Measurements from ENCODE around the gene ZNF771.

The ZNF771 gene

DNA sequence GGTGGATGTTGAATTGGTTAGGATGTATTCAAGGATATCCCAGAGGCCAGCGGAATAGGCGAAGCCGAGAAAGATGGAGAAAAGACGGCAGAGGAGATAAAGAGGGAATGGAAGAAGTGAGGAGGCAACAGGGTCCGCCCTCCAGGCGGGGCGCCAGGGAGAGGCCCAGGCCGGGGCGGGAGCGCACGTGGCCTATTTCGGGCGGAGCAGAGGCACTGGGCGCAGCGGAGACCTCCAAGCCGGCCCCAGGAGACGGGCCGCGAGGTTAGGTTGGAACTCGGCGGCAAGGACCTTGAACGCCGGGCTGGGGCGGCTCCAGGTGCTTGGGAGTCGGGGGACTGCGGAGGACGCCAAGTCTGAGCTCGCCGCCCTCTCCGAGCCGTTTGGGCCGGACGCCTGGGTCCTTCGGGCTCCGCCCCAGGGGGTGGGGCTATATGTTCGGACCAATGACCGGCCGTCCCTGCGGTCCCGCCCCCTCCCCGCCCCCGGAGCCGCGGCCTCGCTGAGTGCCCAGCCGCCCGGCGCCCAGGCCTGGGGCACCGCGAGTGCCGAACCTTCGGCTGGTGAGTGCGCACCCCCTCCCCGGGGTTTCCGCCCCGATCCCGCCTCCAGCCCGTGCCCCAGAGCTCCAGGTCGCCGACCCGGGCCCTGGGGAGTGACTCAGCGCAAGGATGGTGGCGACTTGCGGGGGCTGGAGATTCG lies at the start of gene ZNF771:
ZNF771 (plus strand) TSS at position 505 of the 702 bp plus-strand sequence. CDS start 448 bp downstream, outside the sequence.
- DNase-seq: peak; percentile 87 to 90

DNA sequence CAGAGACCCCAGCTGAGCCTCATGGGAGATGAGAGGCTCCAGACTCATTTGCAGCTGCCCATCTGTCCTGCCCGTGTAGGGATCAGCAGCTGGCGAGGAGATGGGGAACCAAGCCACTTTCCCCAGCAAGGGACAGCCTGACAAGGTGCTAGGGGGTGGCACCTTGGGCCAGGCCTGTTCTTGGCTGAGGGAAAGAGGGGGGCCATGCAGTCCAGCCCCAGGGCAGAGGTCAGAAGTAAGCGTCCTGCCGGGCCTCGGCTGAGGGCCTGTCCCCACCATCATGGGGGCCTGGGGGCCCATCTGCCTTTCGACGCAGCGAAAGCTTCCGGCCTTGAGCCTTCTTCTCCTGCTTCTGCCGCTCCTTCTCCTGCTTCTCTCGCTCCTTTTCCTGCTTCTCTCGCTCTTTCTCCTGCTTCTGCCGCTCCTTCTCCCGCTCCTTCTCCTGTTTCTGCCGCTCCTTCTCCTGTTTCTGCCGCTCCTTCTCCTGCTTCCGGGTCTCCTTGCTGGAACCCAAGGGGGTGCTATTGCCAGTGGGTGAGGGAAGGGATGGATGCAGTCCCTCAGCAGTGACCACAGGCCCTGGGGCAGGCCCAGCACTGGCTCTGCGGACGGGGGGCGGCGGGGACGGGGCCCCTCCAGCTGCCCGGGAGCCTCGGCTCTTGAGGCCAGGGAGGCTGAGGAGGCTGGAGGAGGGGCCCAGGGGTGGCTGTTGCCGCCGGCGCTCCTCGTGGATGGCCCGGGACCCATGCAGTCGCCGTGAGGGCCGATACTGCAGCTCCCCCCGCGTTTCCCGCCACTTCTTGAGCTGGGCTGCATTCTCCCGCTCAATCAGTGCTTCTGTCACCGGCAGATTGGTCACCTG lies 49.5 kb upstream of the ZNF771 start:
- no peak for DNase-seq

DNA sequence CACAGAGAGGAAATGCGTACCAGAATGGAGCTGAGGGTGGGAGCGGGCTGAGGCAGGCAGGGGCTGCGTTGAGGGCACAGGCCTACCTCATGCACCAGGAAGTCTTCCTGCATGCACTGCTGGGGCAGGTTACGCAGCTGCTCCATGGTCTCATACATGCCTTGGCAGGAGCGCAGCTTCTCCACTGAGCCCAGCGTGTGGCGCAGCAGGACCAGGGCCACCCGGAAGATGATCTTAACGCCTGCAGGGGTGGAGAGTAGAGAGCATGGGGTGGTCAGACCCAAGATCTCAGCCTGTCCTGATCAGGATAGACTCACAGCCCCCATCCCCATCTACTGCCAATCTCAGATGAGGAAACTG lies 48.8 kb upstream of the ZNF771 start:
- DNase-seq: no peak

DNA sequence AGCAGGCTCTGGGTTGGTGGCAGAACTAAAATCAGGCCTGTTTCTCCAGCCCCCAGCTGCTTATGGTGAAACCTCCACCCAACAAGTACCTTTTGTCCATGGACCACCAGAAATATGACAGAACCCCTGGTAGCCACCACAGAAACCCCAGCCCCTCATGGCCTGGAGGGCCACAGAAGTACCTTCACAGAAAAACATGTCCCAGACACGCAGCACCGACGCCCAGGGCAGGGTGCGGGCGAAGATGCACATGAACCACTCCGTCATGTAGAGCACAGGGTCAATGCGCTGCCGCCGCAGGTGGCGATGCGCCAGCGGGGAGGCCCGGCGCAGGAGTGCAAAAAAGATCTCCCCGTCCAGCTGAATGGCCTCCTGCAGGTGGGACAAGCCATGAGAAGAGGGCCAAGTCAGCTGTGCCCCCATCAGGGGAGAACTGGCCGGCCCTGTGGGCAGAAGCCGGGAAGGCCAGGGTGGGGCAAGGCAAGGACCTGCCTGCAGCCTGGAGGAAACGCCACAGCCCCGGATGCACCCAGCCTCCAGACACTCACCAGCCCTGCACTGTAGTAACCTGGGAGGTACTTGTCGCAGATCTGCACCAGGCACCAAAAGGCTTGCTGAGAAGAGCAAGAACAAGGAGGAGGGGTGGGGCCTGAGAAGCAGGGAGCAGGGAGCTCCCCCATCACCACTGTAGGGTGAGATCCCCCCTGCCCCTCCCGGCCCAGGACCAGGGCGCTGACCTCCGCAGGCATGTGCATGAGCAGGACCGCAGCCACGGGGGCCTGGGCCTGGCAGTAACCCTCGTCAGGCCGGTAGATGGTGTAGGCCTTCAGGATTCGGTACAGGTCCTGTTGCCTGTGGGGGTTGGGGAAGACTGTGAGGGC lies 48.2 kb upstream of the ZNF771 start:
- DNase-seq: no peak

DNA sequence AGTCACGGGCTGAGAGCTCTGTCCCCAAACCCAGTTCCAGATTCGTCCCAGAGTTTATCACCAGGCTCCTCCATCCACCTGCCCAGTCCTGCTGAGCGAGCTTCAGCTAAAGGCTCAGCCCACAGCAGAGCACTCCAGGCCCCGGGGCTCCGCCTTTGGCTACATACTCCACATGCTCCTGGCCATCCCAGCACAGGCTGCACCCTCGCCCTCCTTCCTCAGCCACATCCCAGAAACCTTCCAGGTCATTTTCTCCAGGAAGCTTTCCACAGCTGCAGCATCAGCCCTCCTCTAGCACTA lies 47.6 kb upstream of the ZNF771 start:
- no peak for DNase-seq

DNA sequence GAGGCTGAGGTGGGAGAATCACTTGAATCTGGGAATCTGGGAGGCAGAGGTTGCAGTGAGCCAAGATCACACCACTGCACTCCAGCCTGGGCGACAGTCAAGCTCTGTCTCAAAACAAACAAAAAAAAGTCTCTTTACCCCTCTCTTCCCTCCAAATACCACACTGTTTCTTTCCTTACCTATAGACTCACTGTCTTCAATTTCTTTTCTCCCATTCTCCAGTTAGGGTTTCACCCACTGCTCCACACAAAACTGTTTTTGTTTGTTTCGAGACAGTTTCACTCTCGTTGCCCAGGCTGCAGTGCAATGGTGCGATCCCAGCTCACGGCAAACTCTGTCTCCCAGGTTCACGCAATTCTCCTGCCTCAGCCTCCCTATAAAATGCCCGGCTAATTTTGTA lies 46.2 kb upstream of the ZNF771 start:
- DNase-seq: no peak

DNA sequence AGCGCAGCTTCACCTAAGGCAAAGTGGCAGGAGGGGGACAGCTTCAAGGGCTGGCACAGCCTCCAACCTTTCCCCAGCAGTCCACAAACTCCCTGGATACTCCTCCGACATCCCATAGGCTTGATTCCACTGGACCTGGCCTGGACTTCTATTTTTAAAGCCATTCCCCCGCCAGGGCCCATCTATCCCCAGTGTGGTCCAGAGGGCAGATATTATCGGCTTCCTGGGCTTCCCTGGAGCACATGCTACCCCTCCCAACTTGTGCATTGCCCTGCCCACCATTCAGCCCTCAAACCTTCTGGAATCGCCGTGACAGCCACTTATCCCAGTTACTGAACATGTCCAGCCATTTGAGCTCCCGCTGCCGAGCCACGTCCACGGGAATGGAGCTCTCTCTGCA lies 42.2 kb upstream of the ZNF771 start:
- DNase-seq: no peak

DNA sequence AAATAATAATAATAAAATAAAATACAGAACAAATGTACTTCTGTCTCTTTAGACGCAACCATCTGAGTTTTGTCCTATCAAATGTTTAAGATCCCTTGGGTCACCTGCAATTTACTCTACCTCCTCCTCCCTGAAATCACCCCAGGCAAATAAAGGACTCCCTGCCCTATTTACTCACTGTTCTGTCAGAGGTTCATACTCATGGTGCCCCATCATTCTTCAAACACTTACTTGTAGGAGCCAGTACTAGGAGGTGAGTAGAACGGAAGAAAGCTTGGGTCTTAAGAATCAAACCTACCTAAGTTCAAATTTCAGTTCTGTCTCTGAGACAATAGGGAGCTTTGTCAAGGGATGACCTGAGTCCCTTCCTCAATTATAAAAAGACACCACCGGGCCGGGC lies 40.9 kb upstream of the ZNF771 start:
- DNase-seq: no peak

DNA sequence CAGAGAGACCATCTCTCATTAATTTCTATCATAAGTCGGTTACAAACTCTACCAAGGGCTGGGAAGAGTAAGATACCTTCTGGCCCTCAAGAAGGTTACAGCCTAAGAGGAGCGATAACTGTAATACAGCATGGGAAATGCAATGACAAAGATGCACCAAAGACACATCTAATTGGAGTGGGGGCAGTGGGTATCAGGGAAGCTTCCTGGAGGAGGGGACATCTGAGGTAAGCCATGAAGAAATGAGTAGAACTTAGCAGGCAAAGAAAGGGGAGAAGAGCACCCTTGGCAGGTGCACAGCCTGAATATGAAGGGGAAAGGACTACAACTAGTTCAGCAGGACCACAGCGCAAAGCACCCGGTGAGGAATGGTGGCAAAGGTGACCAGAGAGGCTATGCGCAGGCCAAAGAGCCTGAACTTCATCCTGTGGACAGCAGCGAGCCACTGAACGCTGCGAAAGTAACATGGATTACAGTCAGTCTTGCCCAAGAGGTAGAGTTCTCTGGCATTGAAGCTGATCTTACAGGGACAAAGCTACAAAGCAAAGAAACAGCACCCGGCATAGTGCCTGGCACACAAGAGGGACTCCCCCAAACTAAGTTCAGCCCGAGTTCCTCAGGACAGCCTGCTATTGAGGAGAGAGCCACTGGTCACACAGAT lies 39.9 kb upstream of the ZNF771 start:
- no peak for DNase-seq

DNA sequence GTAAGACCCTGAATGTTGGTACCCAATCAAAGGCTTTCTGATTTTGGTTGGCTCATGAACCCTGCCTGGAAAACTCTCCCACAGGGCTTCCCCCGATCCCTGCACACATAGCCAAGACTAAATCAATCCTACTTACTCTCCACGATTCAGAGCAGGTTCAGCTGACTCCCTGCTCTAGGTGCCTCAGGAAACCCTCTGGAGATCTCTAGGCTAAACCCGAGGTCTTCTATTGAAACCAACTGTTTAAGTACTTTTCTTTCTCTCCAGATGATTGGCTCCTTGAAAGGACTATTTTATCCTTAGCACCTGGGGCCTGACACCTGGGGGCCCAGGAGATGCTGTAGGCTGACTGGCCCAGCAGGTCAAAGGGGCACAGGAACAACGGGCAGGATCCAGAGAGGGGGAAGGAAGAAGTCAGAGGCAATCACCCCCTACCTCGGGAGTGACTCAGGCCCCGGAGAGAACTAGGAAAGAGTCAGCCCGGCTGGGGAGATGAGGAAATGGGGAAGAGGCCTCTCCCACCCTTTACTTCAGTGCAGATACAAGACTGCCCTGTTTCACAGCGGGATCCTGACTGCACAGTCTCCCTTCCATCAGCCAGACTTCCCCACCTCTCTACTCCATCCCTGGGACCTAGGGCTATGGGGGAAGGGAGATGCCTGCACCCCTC lies 39.1 kb upstream of the ZNF771 start:
- peak in 1 of 2 donors; percentile 55 for DNase-seq

DNA sequence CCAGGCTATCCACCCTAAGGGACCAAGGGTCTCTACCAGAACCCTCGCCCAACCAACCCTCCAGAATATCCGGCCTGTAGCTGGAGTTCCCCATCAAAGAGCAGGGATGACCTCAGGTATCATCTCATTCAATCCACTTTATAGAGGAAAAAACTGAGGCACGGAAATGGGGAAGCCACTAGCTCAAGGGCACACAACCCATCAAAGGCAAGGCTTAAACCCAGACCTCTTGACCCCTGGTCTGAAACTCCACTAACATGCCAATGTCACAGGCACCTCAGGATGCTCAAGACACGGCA lies 38.7 kb upstream of the ZNF771 start:
- DNase-seq: no peak

DNA sequence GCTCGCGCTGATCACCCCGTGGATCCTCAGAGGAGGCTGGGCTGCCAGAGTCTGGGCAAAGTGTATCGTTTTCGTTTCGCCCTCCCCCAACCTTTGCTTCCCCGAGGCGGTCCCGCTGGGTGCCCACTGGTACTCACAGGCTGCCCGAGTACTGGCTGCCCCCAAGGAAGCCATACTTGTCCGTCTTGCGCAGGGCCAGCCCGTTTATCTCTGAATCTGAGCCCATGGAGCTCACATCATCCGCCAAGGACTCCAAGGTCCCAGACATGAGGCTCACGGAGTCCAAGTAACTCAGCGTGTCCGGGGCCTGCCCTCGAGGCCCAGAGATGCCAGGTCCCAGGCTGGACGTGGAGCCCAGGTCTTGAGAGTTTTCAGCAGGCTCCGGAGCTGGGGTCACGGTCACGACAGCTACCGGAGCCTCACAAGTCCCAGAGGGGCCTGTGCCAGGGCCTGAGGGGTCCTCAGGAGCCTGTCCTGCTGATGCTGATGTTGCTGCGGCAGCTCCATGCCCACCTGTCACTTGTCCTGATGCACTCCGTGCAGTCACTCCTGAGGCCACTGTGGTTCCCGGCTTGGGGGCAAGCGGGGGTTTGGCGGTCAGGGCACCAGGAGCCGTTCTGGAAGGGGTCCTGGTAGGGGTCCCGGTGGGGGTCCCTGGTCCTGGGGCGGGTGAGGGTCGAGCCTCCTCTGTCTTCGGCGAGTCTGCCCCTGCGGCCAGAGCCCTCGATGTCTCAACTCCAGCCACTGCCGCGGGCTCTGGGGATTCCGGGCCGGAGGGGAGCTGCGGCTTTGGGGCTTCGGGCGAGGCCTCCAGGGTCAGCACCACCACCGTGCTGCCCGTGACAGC lies 38.1 kb upstream of the ZNF771 start:
- DNase-seq: no peak

DNA sequence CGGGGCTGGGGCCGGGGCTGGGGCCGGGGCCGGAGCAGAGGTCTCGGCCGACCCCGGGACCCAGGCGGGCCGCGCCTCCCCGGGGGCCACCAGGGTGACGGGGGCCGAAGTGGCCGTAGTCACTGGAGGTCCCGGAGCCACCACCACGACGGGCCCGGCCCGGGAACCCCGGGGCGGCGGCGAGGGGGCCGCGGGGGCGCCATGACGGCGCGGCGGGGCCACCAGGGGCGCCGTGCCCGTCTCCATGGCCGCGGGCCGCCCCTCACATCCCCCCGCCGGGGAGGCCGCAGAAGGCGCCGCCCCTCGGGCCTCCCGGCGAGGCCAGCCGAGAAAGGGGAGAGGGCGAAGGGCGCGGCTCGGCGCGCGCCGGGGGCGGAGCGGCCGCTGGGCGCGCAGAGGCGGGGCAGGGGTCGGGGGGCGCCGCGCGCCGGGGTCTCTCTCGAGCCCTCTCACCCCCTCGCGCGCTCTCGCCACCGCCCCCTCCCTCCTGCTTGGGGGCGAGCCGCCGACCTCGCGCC lies 37.4 kb upstream of the ZNF771 start:
- no peak for DNase-seq

DNA sequence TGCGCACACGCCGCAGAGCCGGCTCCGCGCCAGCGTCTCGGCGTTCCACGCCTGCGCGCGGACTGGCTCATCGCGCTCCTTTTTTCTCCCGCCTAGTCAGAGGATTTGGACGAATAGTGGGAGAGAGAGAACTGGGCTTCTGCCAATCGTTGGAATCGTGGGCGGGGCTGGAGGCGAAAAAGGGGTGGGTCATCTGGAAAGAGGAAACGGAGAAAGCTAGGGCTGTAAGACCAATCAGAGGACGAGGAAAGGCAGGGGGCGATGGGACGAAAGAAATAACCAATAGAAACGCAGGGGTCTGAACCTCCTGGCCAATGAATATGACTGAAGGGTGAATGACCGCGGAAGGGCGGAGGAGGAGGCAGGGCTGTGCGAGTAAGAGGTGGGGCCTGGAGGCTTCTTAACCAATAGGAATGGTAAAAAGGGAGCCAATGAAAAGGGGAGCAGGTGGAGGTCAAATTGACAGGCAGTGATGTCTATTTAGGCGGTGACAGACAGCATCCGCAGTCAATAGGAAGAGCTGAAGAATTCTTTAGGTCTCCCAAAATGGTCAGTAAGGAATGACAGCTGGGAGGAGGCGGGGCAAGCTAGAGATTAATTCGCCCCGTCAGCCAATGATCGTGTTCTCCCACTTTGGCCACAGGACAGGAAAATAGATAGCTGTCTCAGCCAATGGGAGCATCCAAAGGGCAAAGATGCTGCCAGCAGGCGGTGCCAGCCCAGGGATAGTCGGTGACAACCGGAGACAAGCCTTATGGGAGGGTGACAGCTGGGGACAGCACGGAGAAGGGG lies 36.8 kb upstream of the ZNF771 start, which contains the start of gene TBC1D10B:
TBC1D10B (minus strand) TSS at position 39 of the 792 bp plus-strand sequence. CDS start 311 bp downstream, outside the sequence.
- DNase-seq: peak; percentile 100

DNA sequence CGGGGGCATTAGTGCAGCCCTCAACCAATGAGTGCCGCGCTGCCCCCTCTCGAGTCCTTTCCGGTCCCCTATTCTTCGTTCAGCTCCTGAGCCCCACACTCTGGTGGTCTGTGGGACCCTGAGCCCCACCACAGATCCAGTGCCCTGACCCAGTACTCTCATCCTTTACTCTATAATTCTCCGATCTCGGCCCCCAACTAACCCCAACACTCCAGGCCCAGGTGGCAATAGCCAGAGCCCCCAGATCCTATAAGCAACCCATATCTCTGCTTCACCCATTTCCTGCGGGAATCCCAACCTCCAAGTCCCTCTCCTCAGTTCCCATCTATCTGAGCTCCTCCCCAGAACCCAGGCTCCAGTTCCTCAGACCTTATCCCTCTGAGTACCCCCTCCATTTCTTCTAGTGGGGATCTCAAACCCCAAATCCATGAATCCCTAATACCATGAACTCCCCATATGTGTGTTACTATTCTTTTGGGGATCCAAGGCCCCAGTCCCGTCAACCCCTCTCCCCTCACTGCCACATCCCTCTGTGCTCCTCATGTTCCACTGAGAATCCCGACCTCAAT lies 36.1 kb upstream of the ZNF771 start:
- no peak for DNase-seq

DNA sequence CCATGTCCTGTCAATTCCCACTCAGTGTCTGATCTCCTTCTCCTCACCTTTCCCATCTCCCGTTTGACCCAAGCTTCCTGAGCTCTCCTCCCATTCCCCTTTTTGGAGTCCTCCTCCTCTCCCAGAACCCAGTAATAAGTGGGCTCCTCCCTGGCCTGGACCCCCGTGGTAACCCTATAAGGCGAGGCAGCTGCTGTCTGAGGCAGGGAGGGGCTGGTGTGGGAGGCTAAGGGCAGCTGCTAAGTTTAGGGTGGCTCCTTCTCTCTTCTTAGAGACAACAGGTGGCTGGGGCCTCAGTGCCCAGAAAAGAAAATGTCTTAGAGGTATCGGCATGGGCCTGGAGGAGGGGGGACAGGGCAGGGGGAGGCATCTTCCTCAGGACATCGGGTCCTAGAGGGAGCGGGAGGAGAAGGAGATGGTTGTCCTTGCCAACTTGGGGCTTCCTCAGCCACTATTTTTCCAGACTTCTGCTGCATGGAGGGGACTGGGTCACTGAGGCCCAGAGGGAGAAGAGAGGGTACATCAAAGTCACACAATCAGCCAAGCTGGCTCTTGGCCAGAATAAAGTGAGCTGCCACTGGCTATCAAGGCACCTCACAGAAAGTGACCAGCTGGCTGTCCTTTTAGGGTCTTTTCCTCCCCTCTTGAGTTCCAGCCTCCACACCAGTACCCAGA lies 35.2 kb upstream of the ZNF771 start:
- DNase-seq: no peak

DNA sequence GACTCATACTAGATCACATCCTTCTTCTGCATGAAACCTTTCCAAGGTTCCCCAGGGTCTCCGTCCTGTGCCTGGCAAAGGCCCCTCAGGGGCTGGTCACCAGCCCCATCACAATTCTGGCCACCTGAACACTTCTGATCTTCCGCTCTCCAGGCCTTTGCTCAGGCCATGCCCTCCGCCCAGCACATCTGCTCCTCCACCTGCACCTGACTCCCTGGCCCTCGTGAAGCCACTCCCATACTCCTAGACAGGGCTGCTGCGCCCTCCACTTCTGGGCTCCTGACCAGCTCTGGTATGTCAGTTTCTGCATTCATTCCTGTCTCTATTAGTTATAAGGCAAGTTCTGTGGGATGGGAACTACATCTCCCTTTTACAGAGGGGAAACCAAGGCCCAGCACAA lies 34.7 kb upstream of the ZNF771 start:
- no peak for DNase-seq

DNA sequence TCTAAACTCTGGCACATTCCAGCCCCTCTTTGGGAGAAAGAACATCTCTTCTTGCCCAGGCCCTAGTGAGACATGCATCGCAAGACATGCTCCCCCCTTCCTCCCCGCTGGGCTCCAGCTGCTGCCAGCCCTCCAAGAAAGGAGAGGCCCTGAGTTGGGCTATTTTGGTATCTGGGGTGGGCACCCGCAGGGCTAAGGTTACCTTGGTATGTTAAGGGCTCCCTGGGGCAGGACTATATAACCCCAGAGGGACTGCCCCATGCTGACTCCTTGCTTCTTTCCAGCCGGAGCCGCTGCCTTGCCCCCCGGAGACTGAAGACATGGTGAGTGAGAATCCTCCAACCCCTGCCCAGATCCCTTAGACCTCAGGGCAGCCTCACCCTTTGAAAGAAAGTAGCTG lies 32.9 kb upstream of the ZNF771 start, which contains the start of gene MYL11:
MYL11 (plus strand) TSS at position 265 of the 400 bp plus-strand sequence; CDS start at position 321, 56 bp downstream.
- no peak for DNase-seq

DNA sequence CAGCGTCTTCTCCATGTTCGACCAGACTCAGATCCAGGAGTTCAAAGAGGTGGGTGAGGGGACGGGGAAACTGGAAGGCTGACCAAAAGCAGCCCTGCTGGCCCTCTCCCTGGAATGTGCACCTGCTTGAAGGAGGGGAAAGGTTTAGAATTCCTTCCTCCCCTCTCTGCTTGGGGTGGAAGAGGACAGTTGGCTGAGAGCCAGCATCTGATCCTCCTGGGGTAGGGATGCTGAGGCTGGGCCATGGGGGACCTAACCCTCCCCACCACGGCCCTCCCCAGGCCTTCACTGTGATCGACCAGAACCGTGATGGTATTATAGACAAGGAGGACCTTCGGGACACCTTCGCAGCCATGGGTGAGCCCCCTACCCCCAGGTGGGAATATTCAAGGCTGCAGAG lies 31.5 kb upstream of the ZNF771 start:
- no peak for DNase-seq
